Measurements from ENCODE around the gene ZNF134.

Gene ZNF134

GRCh38 chr19:57651654-57651996 lies 37.6 kb downstream of the ZNF134 start (continued):
- TF ChIP-seq, protein P1, sequence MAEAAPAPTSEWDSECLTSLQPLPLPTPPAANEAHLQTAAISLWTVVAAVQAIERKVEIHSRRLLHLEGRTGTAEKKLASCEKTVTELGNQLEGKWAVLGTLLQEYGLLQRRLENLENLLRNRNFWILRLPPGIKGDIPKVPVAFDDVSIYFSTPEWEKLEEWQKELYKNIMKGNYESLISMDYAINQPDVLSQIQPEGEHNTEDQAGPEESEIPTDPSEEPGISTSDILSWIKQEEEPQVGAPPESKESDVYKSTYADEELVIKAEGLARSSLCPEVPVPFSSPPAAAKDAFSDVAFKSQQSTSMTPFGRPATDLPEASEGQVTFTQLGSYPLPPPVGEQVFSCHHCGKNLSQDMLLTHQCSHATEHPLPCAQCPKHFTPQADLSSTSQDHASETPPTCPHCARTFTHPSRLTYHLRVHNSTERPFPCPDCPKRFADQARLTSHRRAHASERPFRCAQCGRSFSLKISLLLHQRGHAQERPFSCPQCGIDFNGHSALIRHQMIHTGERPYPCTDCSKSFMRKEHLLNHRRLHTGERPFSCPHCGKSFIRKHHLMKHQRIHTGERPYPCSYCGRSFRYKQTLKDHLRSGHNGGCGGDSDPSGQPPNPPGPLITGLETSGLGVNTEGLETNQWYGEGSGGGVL (tag by site-specific recombination; IDR thresholded peaks at IDR 0.05): 0 out of 2 replicates have a peak, but pooled peaks have one; percentile 50
- no peak for TF ChIP-seq ZNF174 (tag by site-specific recombination; IDR thresholded peaks at IDR 0.05)
- no peak for TF ChIP-seq ZNF366 (tag by site-specific recombination; conservative IDR thresholded peaks at IDR 0.05)
- TF ChIP-seq ZBTB11 (tag by site-specific recombination; conservative IDR thresholded peaks at IDR 0.05; ENCODE audit: low read depth): 0 out of 2 replicates have a peak, but pooled peaks have one; percentile 19
- TF ChIP-seq ZNF433 (tag by site-specific recombination; IDR thresholded peaks at IDR 0.05; ENCODE audit: low read depth): no peak
- TF ChIP-seq, protein P2, sequence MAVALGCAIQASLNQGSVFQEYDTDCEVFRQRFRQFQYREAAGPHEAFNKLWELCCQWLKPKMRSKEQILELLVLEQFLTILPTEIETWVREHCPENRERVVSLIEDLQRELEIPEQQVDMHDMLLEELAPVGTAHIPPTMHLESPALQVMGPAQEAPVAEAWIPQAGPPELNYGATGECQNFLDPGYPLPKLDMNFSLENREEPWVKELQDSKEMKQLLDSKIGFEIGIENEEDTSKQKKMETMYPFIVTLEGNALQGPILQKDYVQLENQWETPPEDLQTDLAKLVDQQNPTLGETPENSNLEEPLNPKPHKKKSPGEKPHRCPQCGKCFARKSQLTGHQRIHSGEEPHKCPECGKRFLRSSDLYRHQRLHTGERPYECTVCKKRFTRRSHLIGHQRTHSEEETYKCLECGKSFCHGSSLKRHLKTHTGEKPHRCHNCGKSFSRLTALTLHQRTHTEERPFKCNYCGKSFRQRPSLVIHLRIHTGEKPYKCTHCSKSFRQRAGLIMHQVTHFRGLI (tag by site-specific recombination; IDR thresholded peaks at IDR 0.05): no peak
- no peak for TF ChIP-seq ZBTB7A (tag by site-specific recombination; IDR thresholded peaks at IDR 0.05; ENCODE audit: low read depth)
- no peak for TF ChIP-seq ZSCAN16 (tag by site-specific recombination; IDR thresholded peaks at IDR 0.05)
- no peak for TF ChIP-seq ZNF184 (tag by site-specific recombination; IDR thresholded peaks at IDR 0.05)
- no peak for TF ChIP-seq ZNF24 (tag by site-specific recombination; IDR thresholded peaks at IDR 0.05)
- no peak for TF ChIP-seq HOXA7 (CRISPR knock-in tag; IDR thresholded peaks at IDR 0.05; ENCODE audit: borderline replicate concordance)
- no peak for TF ChIP-seq ZNF830 (tag by site-specific recombination; IDR thresholded peaks at IDR 0.05; ENCODE audit: low read depth)
- TF ChIP-seq ZNF670 (tag by site-specific recombination; IDR thresholded peaks at IDR 0.05; ENCODE audit: low read depth): no peak
- no peak for TF ChIP-seq ZNF391 (tag by site-specific recombination; IDR thresholded peaks at IDR 0.05; ENCODE audit: borderline replicate concordance, low read depth)
- 0 out of 2 replicates have a peak, but pooled peaks have one; percentile 12 for TF ChIP-seq PRDM1 (tag by site-specific recombination; IDR thresholded peaks at IDR 0.05)
- TF ChIP-seq RBAK (tag by site-specific recombination; IDR thresholded peaks at IDR 0.05): no peak
- 0 out of 2 replicates have a peak, but pooled peaks have one; percentile 17 for TF ChIP-seq SP7 (tag by site-specific recombination; IDR thresholded peaks at IDR 0.05)
- no peak for TF ChIP-seq ZNF426 (tag by site-specific recombination; IDR thresholded peaks at IDR 0.05)
- TF ChIP-seq, protein P3, sequence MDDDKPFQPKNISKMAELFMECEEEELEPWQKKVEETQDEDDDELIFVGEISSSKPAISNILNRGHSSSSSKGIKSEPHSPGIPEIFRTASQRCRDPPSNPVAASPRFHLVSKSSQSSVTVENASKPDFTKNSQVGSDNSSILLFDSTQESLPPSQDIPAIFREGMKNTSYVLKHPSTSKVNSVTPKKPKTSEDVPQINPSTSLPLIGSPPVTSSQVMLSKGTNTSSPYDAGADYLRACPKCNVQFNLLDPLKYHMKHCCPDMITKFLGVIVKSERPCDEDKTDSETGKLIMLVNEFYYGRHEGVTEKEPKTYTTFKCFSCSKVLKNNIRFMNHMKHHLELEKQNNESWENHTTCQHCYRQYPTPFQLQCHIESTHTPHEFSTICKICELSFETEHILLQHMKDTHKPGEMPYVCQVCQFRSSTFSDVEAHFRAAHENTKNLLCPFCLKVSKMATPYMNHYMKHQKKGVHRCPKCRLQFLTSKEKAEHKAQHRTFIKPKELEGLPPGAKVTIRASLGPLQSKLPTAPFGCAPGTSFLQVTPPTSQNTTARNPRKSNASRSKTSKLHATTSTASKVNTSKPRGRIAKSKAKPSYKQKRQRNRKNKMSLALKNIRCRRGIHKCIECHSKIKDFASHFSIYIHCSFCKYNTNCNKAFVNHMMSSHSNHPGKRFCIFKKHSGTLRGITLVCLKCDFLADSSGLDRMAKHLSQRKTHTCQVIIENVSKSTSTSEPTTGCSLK (tag by site-specific recombination; IDR thresholded peaks at IDR 0.05): no peak

GRCh38 chr19:57653689-57654088 lies 39.6 kb downstream of the ZNF134 start:
- Histone ChIP-seq H3K4me1 (ENCODE audit: control insufficient read depth, insufficient read depth, low read length) (no peaks in the 10 kb centered on the region), H3K36me3 (ENCODE audit: control insufficient read depth in 2 of 2, insufficient read depth in 1 of 2, low read length in 2 of 2) (peaks cover 0 to 3% of the 10 kb centered on the region in 2 experiments; a peak in 1 of 3 replicates), H3K4me3 (ENCODE audit: low read depth, low read length) (no peak overlapping the region), H3K27ac (ENCODE audit: extremely low read depth, low read depth, low read length) (no peak overlapping the region), H3K9me3 (ENCODE audit: control insufficient read depth, insufficient read depth, low read depth, low read length) (no peaks in the 10 kb centered on the region)
- POLR2A ChIA-PET: no interaction called here
- TF ChIP-seq SETDB1 (IDR thresholded peaks at IDR 0.05; ENCODE audit: insufficient read length, low read length) (peak; percentile 12), YY1 (tag by site-specific recombination; IDR thresholded peaks at IDR 0.05) (no peak)
- CTCF ChIA-PET: no interaction called here

All from HEK293 (cell line).